Measurements from ENCODE around the gene ATIC.

The ATIC gene

GRCh38 chr2:215377283-215377682 is 65.4 kb downstream of the ATIC start:
- no peak for DNase-seq

- DNase-seq = no peak
These were observed 66.2 kb downstream of the ATIC start for GRCh38 chr2:215378045-215378444.

DNA sequence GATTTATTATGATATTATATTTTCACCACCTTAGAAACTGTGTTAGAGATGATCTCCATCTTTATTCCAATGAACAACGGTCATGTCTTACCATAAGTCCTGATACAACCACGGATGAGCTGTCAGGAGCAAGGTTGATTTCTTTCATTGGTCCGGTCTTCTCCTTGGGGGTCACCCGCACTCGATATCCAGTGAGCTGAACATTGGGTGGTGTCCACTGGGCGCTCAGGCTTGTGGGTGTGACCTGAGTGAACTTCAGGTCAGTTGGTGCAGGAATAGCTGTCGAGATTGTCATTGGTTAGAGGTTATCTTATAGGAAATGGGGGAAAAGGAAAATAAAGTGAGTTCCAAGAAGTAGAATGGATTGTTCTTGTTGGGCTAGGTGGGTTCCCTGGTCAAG is 67.2 kb downstream of the ATIC start:
- DNase-seq = no peak

DNA sequence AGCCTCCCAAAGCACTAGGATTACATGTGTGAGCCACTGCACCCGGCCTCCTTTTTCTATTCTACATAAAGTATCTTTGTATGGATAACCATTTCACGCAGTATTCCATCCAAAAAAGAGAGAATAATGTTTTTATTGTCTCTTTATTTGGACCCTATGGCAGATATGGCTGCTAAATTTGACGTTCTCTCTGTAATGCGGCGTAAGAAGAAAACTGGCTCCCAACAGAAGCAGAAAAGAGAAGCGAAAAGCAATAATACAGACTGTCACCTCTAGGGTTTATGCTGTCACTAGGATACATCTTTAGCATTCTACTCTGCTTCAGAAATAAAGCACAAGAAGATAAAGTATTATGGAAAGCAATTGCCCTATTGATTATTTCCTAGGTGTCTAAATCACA is 68.1 kb downstream of the ATIC start:
- no peak for DNase-seq

- DNase-seq = no peak
These were observed 68.8 kb downstream of the ATIC start for GRCh38 chr2:215380699-215381098.

- no peak for DNase-seq
These were observed 70.2 kb downstream of the ATIC start for GRCh38 chr2:215382011-215382410.

GRCh38 chr2:215382480-215382879 is 70.6 kb downstream of the ATIC start:
- DNase-seq = no peak

DNA sequence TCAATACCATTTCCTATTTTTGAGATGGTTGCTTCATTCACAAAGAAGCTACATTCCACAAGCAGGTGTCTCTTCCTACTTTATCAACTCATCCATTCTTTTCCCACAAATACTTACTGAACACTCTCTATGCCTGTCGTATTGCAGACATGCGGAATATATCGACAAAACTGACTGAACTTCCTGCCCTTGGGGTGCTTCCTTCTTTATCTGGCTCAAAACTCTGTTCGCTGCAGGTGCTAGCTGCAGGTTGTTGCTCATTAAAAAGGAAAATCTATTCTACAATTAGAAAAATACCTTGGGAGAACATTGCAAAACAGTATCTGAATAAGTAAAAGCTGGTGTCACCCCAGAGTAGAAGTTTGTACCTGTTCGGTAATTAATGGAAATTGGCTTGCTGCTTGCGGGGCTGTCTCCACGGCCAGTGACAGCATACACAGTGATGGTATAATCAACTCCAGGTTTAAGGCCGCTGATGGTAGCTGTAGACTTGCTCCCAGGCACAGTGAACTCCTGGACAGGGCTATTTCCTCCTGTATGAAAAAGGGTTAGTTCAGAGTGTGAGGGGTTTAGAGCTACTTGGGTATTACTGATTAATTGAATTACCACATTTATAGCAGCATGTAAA is 71.9 kb downstream of the ATIC start:
- DNase-seq = no peak

GRCh38 chr2:215384710-215385109 is 72.9 kb downstream of the ATIC start:
- no peak for DNase-seq

DNA sequence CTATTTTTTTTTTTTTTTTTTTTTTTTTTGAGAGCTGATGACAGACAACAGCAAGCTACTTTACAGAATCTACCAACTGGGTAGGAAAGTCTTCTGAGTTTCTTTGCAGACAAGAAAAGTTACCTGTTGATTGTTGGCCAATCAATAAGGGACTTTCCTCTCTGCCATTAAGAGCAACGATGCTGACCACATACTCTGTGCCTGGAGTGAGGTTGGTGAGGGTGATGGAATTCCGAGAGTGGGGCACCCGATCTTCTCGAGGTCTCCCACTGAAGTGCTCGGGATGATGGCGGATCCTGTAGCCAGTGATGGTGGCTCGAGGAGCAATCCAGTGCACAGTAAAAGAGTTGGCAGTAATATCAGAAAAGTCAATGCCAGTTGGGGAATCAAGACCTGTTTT is 74.7 kb downstream of the ATIC start:
- no peak for DNase-seq

GRCh38 chr2:215388002-215388728 is 76.3 kb downstream of the ATIC start:
- DNase-seq = no peak

DNA sequence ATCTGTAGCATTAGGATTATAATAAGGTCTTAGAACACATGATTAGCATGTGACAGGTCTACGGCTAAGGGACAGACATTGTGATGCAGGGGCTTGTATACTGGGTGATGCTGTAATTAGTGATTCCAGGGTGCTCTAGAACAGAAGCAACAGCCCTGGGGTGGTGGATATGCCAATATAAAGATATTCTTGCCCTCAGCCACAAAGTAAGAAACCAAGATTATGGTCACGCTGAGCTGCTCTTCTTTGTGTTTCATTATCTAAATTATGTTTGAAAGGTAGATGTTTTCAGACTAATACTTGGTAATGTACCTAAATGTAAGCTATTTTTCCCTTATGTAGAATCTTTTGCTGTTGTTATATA is 78.7 kb downstream of the ATIC start:
- no peak for DNase-seq

GRCh38 chr2:215391531-215391930 is 79.7 kb downstream of the ATIC start:
- no peak for DNase-seq

- DNase-seq = no peak
These were observed 80.3 kb downstream of the ATIC start for GRCh38 chr2:215392164-215392563.

- DNase-seq = no peak
These were observed 80.9 kb downstream of the ATIC start for GRCh38 chr2:215392687-215393270.

GRCh38 chr2:215394102-215394805 is 82.4 kb downstream of the ATIC start:
- DNase-seq = no peak

DNA sequence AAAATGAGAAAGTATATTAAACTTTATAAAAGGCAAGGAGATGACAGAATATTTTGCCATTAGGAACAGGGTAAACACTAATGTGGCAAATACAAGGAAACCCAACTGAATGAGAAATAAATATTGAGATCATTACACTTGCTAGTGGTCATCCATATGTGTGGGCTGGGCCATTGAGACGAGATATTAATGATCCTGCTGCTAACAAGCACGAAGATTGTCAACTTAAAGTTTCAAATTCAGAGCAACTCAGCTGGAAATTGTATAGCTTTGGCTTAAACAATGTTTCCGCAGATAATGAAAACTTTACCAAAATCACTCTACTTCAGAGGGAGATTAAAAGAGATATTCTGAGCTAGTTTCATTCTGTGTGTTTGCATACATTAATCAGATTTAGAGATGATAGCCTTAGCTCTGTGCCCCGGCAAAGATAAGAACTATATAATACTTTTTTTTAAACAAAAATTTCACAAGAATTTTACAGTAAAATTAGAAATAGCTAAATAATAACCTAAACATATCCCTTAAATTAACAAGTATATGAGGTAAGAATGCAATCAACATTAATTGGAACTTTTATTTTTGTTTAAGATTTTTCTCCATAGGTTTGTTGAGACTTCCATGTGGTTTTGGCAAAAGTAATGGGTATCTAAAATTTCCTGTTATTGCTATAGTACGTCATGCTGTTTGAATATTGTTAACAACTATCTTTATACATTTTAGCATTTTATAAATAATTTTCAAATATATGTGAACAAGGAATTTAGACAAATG is 84.0 kb downstream of the ATIC start:
- DNase-seq = no peak

GRCh38 chr2:215396595-215397313 is 84.9 kb downstream of the ATIC start:
- DNase-seq = no peak

GRCh38 chr2:215397632-215398341 is 85.9 kb downstream of the ATIC start:
- no peak for DNase-seq

- no peak for DNase-seq
These were observed 87.3 kb downstream of the ATIC start for GRCh38 chr2:215399067-215399716.

Data from stimulated activated CD4-positive, alpha-beta T cell treated with anti-CD3 and anti-CD28 coated beads, Interleukin-4, amount 100 ng/mL, for 24 hours (primary cell).